Activated naive CD8-positive, alpha-beta T cell treated with anti-CD3 and anti-CD28 coated beads for 36 hours (primary cell): ENCODE measurements around the gene CIAO3. TPM values are rescaled to one million over a fixed set of nuclear protein-coding genes. Genes with fewer than 3 reads are reported as not detected.

Experiments used
- DNase-seq: peaks from one replicate; pipeline ENCODE4 v3.0.0; 2021
- H3K27ac Mint-ChIP-seq: one replicate; pipeline ENCODE4 v1.8.0; 2022; ENCODE audit warnings: mild to moderate bottlenecking, moderate library complexity, mixed read lengths
- H3K27me3 Mint-ChIP-seq: one replicate; pipeline ENCODE4 v1.8.0; 2022; ENCODE audit warnings: mild to moderate bottlenecking, mixed read lengths
- H3K36me3 Mint-ChIP-seq: one replicate; pipeline ENCODE4 v1.8.0; 2021; ENCODE audit warnings: mild to moderate bottlenecking, mixed read lengths
- H3K4me1 Mint-ChIP-seq: one replicate; pipeline ENCODE4 v1.8.0; 2021; ENCODE audit warnings: mixed read lengths
- H3K4me3 Mint-ChIP-seq: one replicate; pipeline ENCODE4 v1.8.0; 2022; ENCODE audit warnings: mild to moderate bottlenecking, moderate library complexity, mixed read lengths
- H3K9me3 Mint-ChIP-seq: one replicate; pipeline ENCODE4 v1.8.0; 2022; ENCODE audit warnings: mixed read lengths
- total RNA-seq, 2 experiments: library from RNA; stranded (reverse); gene quantifications; one replicate each; pipeline ENCODE4 v1.2.3, GENCODE V29; 2021

CIAO3 gene
- total RNA-seq, 2 experiments from 2014 or later: 18.3 to 19.8 TPM

GRCh38 chr16:708959-709358 lies 31.8 kb downstream of the CIAO3 start:
- Mint-ChIP-seq H3K27me3 (peaks cover 66% of the 10 kb centered on the region), H3K9me3 (no peaks in the 10 kb centered on the region), H3K36me3 (no peaks in the 10 kb centered on the region), H3K4me3 (no peak overlapping the region), H3K27ac (no peak overlapping the region), H3K4me1 (peaks cover 2% of the 10 kb centered on the region)
- no peak for DNase-seq

GRCh38 chr16:708019-708418 lies 32.8 kb downstream of the CIAO3 start:
- no peak for DNase-seq
- Mint-ChIP-seq H3K9me3 (no peaks in the 10 kb centered on the region), H3K4me1 (peaks cover 2% of the 10 kb centered on the region), H3K27ac (no peak overlapping the region), H3K4me3 (no peak overlapping the region), H3K36me3 (no peaks in the 10 kb centered on the region), H3K27me3 (peaks cover 70% of the 10 kb centered on the region)

GRCh38 chr16:707062-707538 lies 33.7 kb downstream of the CIAO3 start:
- H3K4me1 Mint-ChIP-seq: peaks cover 2% of the 10 kb centered on the region
- no peaks in the 10 kb centered on the region for H3K36me3 Mint-ChIP-seq
- H3K9me3 Mint-ChIP-seq: no peaks in the 10 kb centered on the region
- no peak for DNase-seq
- H3K27me3 Mint-ChIP-seq: peaks cover 73% of the 10 kb centered on the region
- no peak overlapping the region for H3K4me3 Mint-ChIP-seq
- no peak overlapping the region for H3K27ac Mint-ChIP-seq

- Mint-ChIP-seq H3K36me3 (no peaks in the 10 kb centered on the region), H3K9me3 (no peaks in the 10 kb centered on the region), H3K27ac (no peak overlapping the region), H3K27me3 (peaks cover 80% of the 10 kb centered on the region), H3K4me1 (peaks cover 2% of the 10 kb centered on the region), H3K4me3 (no peak overlapping the region)
- no peak for DNase-seq
Observed at GRCh38 chr16:706189-707061, 34.4 kb downstream of the CIAO3 start.

- DNase-seq: no peak
- Mint-ChIP-seq H3K27me3 (peaks cover 78% of the 10 kb centered on the region), H3K36me3 (no peaks in the 10 kb centered on the region), H3K4me1 (peaks cover 2% of the 10 kb centered on the region), H3K4me3 (no peak within 1 kb of the TSS), H3K9me3 (no peaks in the 10 kb centered on the region), H3K27ac (no peak within 1 kb of the TSS)
Observed at GRCh38 chr16:705431-706188, 35.2 kb downstream of the CIAO3 start, which contains the start of gene FBXL16. Gene FBXL16, minus strand, starts transcription at chr16:705801. Its CDS starts 8,396 bp downstream, at chr16:697405.

GRCh38 chr16:704552-705380 lies 36.0 kb downstream of the CIAO3 start:
- Mint-ChIP-seq H3K27ac (no peak overlapping the region), H3K9me3 (no peaks in the 10 kb centered on the region), H3K4me1 (peaks cover 2% of the 10 kb centered on the region), H3K4me3 (no peak overlapping the region), H3K27me3 (peaks cover 70% of the 10 kb centered on the region), H3K36me3 (no peaks in the 10 kb centered on the region)
- DNase-seq: no peak

- Mint-ChIP-seq H3K4me1 (peaks cover 4% of the 10 kb centered on the region), H3K27me3 (peaks cover 63% of the 10 kb centered on the region), H3K4me3 (no peak overlapping the region), H3K36me3 (no peaks in the 10 kb centered on the region), H3K9me3 (no peaks in the 10 kb centered on the region), H3K27ac (no peak overlapping the region)
- DNase-seq: no peak
Observed at GRCh38 chr16:704047-704446, 36.8 kb downstream of the CIAO3 start.

- Mint-ChIP-seq H3K9me3 (no peaks in the 10 kb centered on the region), H3K27ac (no peak overlapping the region), H3K4me3 (no peak overlapping the region), H3K27me3 (peaks cover 56% of the 10 kb centered on the region), H3K36me3 (no peaks in the 10 kb centered on the region), H3K4me1 (peaks cover 4% of the 10 kb centered on the region)
- DNase-seq: no peak
Observed at GRCh38 chr16:703406-703805, 37.4 kb downstream of the CIAO3 start.

- Mint-ChIP-seq H3K9me3 (no peaks in the 10 kb centered on the region), H3K4me3 (no peak overlapping the region), H3K27ac (no peak overlapping the region), H3K27me3 (peaks cover 46% of the 10 kb centered on the region), H3K4me1 (peaks cover 4% of the 10 kb centered on the region), H3K36me3 (no peaks in the 10 kb centered on the region)
- no peak for DNase-seq
Observed at GRCh38 chr16:702341-702740, 38.5 kb downstream of the CIAO3 start.

- Mint-ChIP-seq H3K4me1 (peaks cover 3% of the 10 kb centered on the region), H3K9me3 (no peaks in the 10 kb centered on the region), H3K36me3 (no peaks in the 10 kb centered on the region), H3K27me3 (peaks cover 33% of the 10 kb centered on the region), H3K27ac (no peak overlapping the region), H3K4me3 (no peak overlapping the region)
- DNase-seq: peak; percentile 66
Observed at GRCh38 chr16:700684-701584, 39.9 kb downstream of the CIAO3 start.

GRCh38 chr16:698911-699671 lies 41.7 kb downstream of the CIAO3 start:
- no peak for DNase-seq
- peaks cover 27% of the 10 kb centered on the region for H3K27me3 Mint-ChIP-seq
- peaks cover 5% of the 10 kb centered on the region for H3K4me1 Mint-ChIP-seq
- no peaks in the 10 kb centered on the region for H3K36me3 Mint-ChIP-seq
- H3K4me3 Mint-ChIP-seq: no peak overlapping the region
- H3K9me3 Mint-ChIP-seq: no peaks in the 10 kb centered on the region
- H3K27ac Mint-ChIP-seq: no peak overlapping the region

GRCh38 chr16:695355-696089 lies 45.3 kb downstream of the CIAO3 start:
- peaks cover 5% of the 10 kb centered on the region for H3K27me3 Mint-ChIP-seq
- peak overlapping the region; percentile 65 for H3K27ac Mint-ChIP-seq
- H3K4me3 Mint-ChIP-seq: peak overlapping the region; percentile 74
- H3K4me1 Mint-ChIP-seq: peaks cover 5% of the 10 kb centered on the region
- no peaks in the 10 kb centered on the region for H3K36me3 Mint-ChIP-seq
- no peaks in the 10 kb centered on the region for H3K9me3 Mint-ChIP-seq
- peak; percentile 74 for DNase-seq

- Mint-ChIP-seq H3K4me1 (peaks cover 5% of the 10 kb centered on the region), H3K27me3 (peaks cover 5% of the 10 kb centered on the region), H3K9me3 (no peaks in the 10 kb centered on the region), H3K27ac (no peak overlapping the region), H3K36me3 (no peaks in the 10 kb centered on the region), H3K4me3 (no peak overlapping the region)
- DNase-seq: no peak
Observed at GRCh38 chr16:694863-695354, 45.9 kb downstream of the CIAO3 start.
